GM21825 (cell line): ENCODE results near the gene SLC46A2.

Source experiments
- ATAC-seq: cut with Tn5 transposase; IDR thresholded peaks from one replicate; pipeline ENCODE4 v1.9.1; 2021; ENCODE audit warnings: mild to moderate bottlenecking, moderate library complexity; ENCODE audit not compliant: unreplicated experiment

The SLC46A2 gene

GRCh38 chr9:112860451-112860850 is 30.2 kb downstream of the SLC46A2 start:
- no peak for ATAC-seq

DNA sequence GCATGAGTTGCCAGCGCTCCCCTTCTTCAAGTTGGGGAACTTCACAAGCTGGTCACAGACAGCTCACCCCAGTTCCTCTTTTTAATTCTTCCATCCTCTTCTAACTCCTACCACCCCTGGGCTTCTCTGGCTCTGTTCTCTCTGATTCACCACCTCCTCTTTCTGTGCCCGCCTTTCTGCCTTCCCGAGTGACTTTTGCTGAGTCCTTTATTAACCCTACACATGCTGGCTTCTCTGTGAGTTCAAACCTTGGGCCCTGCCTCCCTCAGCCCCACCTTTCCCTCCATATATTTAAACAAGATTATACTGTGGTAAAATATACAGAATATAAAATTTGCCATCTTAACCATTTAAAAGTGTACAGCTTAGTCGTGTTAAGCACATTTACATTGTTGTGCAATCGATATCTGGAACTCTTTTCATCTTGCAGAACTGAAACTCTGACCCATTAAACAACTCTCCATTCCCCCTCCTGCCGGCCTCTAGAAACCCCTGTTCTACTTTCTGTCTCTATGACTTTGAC is 32.0 kb downstream of the SLC46A2 start:
- ATAC-seq: peak; percentile 70

- no peak for ATAC-seq
Observed at GRCh38 chr9:112858005-112858404, 32.7 kb downstream of the SLC46A2 start.

DNA sequence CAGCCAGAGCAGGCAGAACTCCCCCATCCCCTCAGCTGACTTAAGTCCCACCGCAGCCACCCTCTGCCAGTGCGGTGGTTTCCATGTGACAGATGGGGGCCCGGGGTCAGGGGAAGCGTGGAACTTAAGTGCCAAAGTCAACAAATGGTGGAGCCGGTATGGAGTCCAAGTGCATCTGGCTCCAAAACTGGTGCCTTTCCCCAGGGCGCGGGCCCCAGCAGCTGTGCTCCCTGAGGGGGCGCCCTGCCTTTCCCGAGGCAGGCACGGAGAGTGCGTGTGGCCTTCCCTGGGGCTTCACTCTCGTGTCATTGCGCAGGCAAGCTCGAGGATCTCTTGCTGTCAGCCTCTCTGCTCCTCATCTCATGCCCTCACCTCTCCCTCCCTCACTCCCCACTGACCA is 33.8 kb downstream of the SLC46A2 start:
- ATAC-seq: no peak

GRCh38 chr9:112856200-112856599 is 34.5 kb downstream of the SLC46A2 start:
- no peak for ATAC-seq

DNA sequence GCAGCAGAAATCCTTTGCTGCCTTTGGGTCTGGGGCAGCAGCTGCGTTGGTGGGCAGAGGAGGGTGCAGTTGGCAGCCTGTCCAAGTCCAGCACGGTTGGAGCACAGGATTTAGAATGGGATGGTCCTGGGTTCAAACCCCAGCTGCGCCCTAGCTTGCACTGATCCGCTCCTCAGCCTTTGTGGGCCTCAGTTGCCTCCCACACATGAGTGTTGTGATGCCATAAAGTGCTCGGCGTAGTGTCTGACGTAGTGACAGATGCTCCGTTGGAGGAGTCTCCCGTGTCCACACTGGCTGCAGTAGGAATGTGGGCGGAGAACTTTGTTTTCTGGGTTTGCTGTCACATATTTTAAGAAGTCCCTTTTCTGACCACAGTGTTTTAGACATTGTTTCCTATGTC is 36.0 kb downstream of the SLC46A2 start:
- no peak for ATAC-seq

GRCh38 chr9:112853882-112854585 is 36.6 kb downstream of the SLC46A2 start:
- ATAC-seq: no peak

- no peak for ATAC-seq
Observed at GRCh38 chr9:112852741-112853504, 37.8 kb downstream of the SLC46A2 start.

- ATAC-seq: no peak
Observed at GRCh38 chr9:112850840-112851239, 39.8 kb downstream of the SLC46A2 start.

- no peak for ATAC-seq
Observed at GRCh38 chr9:112849363-112849922, 41.2 kb downstream of the SLC46A2 start.

DNA sequence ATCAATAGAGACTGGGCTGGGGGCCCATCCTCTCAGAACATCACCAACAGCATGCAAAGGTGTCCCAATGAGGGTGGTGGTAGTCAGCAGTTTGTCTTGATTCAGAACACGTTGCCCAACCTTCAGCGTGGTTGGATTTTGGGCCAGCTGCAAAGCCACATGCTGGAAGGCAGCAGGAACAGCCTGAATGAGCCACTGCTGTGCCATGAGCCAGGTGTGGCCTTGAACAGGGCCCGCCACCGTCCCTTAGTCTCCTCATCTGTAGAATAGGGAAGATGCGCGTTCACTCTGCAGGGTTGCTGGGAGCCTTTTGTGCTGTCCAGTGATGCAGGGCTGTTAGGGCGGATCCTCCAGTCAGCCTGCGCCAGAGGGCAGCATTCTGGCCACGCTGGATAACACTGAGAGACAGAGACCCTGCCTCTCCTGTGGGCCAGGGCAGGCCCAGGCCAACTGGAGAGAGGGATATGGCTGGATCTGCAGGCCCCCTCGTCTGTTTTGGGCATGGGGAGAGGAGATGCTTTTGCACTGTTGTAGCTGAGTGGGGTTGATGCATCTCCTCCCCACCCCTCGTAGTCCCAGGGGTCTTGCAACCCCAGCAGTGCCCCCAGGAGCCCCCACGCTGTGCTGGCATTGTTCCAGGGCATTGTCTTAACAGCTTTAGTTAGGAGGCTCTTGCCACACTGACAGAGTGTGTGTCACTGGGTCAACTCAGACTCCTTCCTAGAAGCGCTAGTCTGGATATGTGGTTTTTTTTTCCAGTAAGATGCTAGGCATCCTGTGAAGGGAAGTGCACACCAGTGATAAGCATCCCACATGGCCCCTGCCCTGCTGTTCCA is 42.1 kb downstream of the SLC46A2 start:
- ATAC-seq: no peak

- no peak for ATAC-seq
Observed at GRCh38 chr9:112846528-112847488, 43.9 kb downstream of the SLC46A2 start.

DNA sequence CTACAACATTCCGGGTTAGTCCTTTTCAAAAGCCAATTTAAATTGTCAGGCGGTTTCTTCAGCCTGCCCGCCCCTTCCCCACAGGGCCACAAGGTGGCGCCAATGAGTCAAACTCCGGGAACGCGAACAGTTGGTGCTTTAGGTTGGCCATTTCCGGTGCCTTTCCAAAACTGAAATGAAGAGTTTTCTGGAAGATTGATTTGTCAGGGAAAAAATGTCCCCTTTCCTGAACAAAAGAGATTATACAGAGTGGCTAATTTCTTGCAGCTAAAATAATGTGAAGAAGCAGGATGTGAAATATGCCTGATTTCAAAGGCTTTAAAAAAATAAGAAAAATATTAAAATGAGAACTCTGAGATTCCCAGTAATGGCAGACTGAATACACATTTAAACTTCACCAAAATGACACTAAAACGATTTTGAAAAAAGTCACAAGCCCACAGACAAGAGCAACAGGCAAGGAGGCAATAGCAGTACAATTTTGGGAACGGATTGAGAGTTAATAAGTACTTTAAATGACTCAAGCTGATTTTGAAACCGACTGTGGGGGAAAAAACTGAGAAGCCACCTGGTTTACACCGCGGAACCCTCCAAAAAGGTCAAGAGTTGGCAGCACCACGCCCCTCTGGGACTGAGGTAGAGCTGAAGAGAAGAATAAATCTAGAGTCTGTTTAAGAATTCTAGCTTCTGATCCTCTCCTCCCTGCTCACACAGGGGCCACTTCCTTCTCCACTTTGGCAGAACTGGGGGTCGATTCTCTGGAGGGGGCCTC is 45.7 kb downstream of the SLC46A2 start:
- peak; percentile 90 for ATAC-seq

DNA sequence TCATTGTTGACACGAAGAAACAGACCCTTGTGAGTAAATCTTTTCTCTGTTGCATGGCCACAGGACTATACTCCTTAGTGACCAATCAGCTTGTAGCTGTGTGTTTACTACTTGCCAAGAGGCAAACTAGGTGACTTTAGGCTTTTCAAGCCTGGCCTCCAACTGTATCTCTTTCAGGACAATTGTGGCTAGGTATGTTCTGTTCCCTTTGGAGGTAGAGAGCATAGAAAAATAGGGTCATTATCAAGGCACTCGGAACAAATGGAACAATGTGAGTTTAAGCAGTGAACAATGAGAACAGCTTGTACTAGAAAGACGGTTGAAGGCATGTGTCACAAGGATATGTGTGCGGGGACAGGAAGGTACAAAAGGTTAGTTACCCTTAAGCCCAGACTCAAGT is 48.1 kb downstream of the SLC46A2 start:
- ATAC-seq: no peak

GRCh38 chr9:112841261-112841660 is 49.4 kb downstream of the SLC46A2 start:
- ATAC-seq: no peak

DNA sequence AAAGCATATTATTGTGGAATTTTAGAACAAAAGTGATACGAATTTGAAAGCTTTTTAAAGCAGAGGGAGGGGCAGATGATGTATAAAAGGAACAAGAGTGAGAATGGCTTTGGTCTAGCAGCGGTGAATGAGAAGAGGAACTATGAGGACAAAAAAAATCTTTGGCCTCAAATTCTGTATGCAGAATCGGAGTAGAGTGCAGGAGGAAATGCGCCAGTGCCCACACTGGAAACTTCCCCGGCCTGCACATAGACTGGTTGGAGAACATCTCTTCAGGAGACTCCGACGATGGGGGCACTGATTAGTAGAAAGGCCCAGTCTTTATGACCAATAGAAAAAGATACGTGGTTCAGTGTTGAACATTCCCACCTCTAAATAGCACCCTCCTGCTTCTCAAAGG is 51.3 kb downstream of the SLC46A2 start:
- no peak for ATAC-seq

- no peak for ATAC-seq
Observed at GRCh38 chr9:112838342-112838741, 52.3 kb downstream of the SLC46A2 start.

DNA sequence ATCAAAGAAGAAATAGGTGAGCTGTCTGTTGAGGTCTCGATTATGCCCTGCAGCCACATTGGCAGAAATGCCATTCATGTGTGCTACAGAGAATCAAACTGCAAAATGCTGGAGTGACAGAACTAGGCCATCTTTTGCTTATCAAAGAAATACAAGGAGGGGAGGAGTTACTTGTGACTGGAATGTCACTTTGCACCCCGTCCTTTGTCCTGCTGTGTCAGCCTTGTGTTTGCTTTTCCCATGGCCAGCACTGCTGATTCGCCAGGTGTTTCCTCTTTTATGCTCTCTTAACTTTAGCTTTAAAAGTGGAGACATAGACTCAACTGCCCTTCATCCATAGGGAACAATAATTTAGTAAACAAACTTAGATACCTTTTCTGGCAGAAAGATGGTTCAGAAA is 54.3 kb downstream of the SLC46A2 start:
- no peak for ATAC-seq

DNA sequence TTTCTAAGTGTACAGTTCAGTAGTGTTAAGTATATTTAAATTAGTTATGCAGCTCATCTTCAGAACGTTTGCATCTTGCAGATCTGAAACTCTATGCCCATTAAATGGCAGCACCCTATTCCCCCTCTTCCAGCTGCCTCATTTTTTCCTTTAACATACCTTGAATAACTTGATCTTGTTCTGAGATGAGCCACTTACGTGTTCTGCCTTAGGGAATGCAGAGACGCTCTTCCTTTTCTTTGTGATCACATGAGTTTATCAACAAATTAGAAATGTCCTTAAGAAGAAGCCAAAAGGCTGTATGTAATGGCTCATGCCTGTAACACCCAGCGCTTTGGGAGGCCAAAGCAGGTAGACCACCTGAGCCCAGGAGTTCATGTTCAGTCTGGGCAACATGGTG is 57.6 kb downstream of the SLC46A2 start:
- ATAC-seq: no peak
